K562 (cell line): ENCODE results near the gene PARD6A. TPM values are rescaled to one million over a fixed set of nuclear protein-coding genes. Genes with fewer than 3 reads are reported as not detected.

Experiments used
- ATAC-seq: fragments of 200-7000 bp; cut with Tn5 transposase; 3 replicates; pipeline ENCODE4 v1.9.1; 2020; ENCODE audit warnings: moderate library complexity
- BruUV-seq: library from RNA; stranded (reverse); fragments of 400-500 nt; replicated peaks from 2 replicates; lab custom pipeline; 2021; lab: Mats Ljungman, UMichigan
- CTCF ChIA-PET: fragments of 300-600 bp; formaldehyde crosslinking; extraction: SDS; loops from one replicate; lab custom pipeline; 2021; ENCODE audit warnings: low intra/inter-chr PET ratio; lab: Yijun Ruan, JAX
- POLR2A ChIA-PET: fragments of 300-600, 350-650 bp; sonication (Branson Sonifier 250); formaldehyde crosslinking; extraction: SDS; loops from one replicate; lab custom pipeline; 2021; ENCODE audit warnings: antibody characterized with exemption, inconsistent platforms; lab: Yijun Ruan, JAX
- DNase-seq, 4 experiments: peaks; one replicate each; pipeline versions ENCODE4 v3.0.0 to v3.0.0-alpha.2; 2011 to 2018; ENCODE audit warnings: low spot score in 3 of 4, mixed read lengths in 3 of 4; ENCODE audit errors: extremely low read depth in 1 of 4
- FAIRE-seq: peaks from 2 replicates; lab custom pipeline; 2011; peaks lifted over from hg19 to GRCh38; lab: Jason Lieb, UNC
- H2AFZ ChIP-seq: 2 replicates; pipeline ENCODE4 v1.6.0; 2011; ENCODE audit warnings: low read depth, low read length, control low read depth, inconsistent platforms
- H3K27ac ChIP-seq: fragments of 200-600 bp; 3 replicates; pipeline ENCODE4 v1.8.0; 2011; ENCODE audit warnings: low read depth, mild to moderate bottlenecking, control low read depth, inconsistent platforms, low read length, moderate library complexity, mixed read lengths; ENCODE audit errors: extremely low read depth
- H3K27me3 ChIP-seq, 2 experiments: fragments of 300-600 bp in 1 of 2; 2 replicates in 1 of 2; 3 replicates in 1 of 2; pipeline versions ENCODE4 v1.6.0 to v1.8.0; 2011; ENCODE audit warnings: inconsistent platforms in 2 of 2, low read length in 2 of 2, mild to moderate bottlenecking in 1 of 2, mixed read lengths in 1 of 2, moderate library complexity in 1 of 2; ENCODE audit not compliant: control insufficient read depth in 2 of 2, insufficient read depth in 2 of 2
- H3K36me3 ChIP-seq: fragments of 300-600 bp; 3 replicates; pipeline ENCODE4 v1.8.0; 2011; ENCODE audit warnings: mild to moderate bottlenecking, low read length, inconsistent platforms; ENCODE audit not compliant: control insufficient read depth, insufficient read depth
- H3K4me1 ChIP-seq, 2 experiments: fragments of 200-600 bp in 1 of 2; replicated peaks in 1 of 2; 2 replicates in 1 of 2; 3 replicates in 1 of 2; pipeline versions ENCODE4 v1.5.1 to v1.8.0; 2011; ENCODE audit warnings: inconsistent platforms in 2 of 2, low read length in 2 of 2, mild to moderate bottlenecking in 1 of 2, mixed read lengths in 1 of 2, moderate library complexity in 1 of 2; ENCODE audit not compliant: control insufficient read depth in 2 of 2, insufficient read depth in 2 of 2
- H3K4me2 ChIP-seq: 2 replicates; pipeline ENCODE4 v1.6.1; 2011; ENCODE audit warnings: low read length, control low read depth, inconsistent platforms, mixed read lengths; ENCODE audit not compliant: insufficient read depth
- H3K4me3 ChIP-seq: fragments of 200-600 bp; sonication (generic), shearing (Covaris generic); 2 replicates; pipeline ENCODE4 v1.5.1; 2016; ENCODE audit warnings: control low read depth, inconsistent platforms
- H3K79me2 ChIP-seq: fragments of 200-600 bp; 3 replicates; pipeline ENCODE4 v1.8.0; 2011; ENCODE audit warnings: low read length, inconsistent platforms; ENCODE audit not compliant: control insufficient read depth, insufficient read depth
- H3K9ac ChIP-seq, 2 experiments: 2 replicates each; pipeline versions ENCODE4 v1.6.0 to v1.6.1; 2011; ENCODE audit warnings: low read depth in 2 of 2, low read length in 2 of 2, control low read depth in 1 of 2, inconsistent platforms in 1 of 2, mild to moderate bottlenecking in 1 of 2, mixed read lengths in 1 of 2; ENCODE audit not compliant: insufficient read depth in 1 of 2
- H3K9me1 ChIP-seq: one replicate; pipeline ENCODE4 v1.6.0; 2011; ENCODE audit warnings: inconsistent platforms, mild to moderate bottlenecking, low read length, moderate library complexity; ENCODE audit not compliant: control insufficient read depth, insufficient read depth
- H3K9me3 ChIP-seq: replicated peaks from 2 replicates; pipeline ENCODE4 v1.5.1; 2011; ENCODE audit warnings: low read depth, low read length, inconsistent platforms; ENCODE audit not compliant: control insufficient read depth, insufficient read depth
- H4K20me1 ChIP-seq: replicated peaks from 2 replicates; pipeline ENCODE4 v1.6.1; 2011; ENCODE audit warnings: low read length, inconsistent platforms, mixed read lengths; ENCODE audit not compliant: control insufficient read depth, insufficient read depth
- CBX5 ChIP-seq: IDR thresholded peaks from 2 replicates; pipeline ENCODE4 v1.6.1; 2014; ENCODE audit warnings: low read depth, borderline replicate concordance
- ETV5 ChIP-seq: sonication (generic); formaldehyde crosslinking; IDR thresholded peaks from 2 replicates; pipeline ENCODE4 v1.4.0; 2020; ENCODE audit warnings: low read depth, mild to moderate bottlenecking, missing genetic modification reagents
- FOXO4 ChIP-seq: fragments of 450-650 bp; formaldehyde crosslinking; IDR thresholded peaks from 2 replicates; pipeline ENCODE4 v1.4.0; 2020; ENCODE audit warnings: mild to moderate bottlenecking, moderate library complexity
- HOMEZ ChIP-seq: fragments of 250-450 bp; sonication (Bioruptor Pico); IDR thresholded peaks from 2 replicates; pipeline ENCODE4 v1.4.0; 2020; ENCODE audit warnings: mild to moderate bottlenecking, moderate library complexity
- ILK ChIP-seq: fragments of 450-650 bp; IDR thresholded peaks from 2 replicates; pipeline ENCODE4 v1.6.1; 2016; ENCODE audit warnings: missing genetic modification characterization, low read depth, mild to moderate bottlenecking, missing compliant biosample characterization, moderate library complexity, borderline replicate concordance
- JUN ChIP-seq, 2 experiments: sonication (generic) in 1 of 2; formaldehyde crosslinking in 1 of 2; IDR thresholded peaks; 2 replicates each; pipeline versions ENCODE4 v1.6.1 to v1.8.0; 2012 to 2022; ENCODE audit warnings: borderline replicate concordance in 2 of 2, mild to moderate bottlenecking in 2 of 2, improper control_type of control experiment in 1 of 2, low read depth in 1 of 2, low read length in 1 of 2, missing genetic modification reagents in 1 of 2
- NCOA4 ChIP-seq: fragments of 450-650 bp; IDR thresholded peaks from 2 replicates; pipeline ENCODE4 v1.6.1; 2018; ENCODE audit warnings: mild to moderate bottlenecking; ENCODE audit not compliant: partially characterized antibody
- PATZ1 ChIP-seq: fragments of 250-450 bp; sonication (Bioruptor Pico); IDR thresholded peaks from 2 replicates; pipeline ENCODE4 v1.5.0; 2020; ENCODE audit warnings: mild to moderate bottlenecking, borderline replicate concordance
- RBM14 ChIP-seq: fragments of 200-400 bp; formaldehyde crosslinking; IDR thresholded peaks from 2 replicates; pipeline ENCODE4 v1.6.1; 2018; ENCODE audit warnings: low read depth, mild to moderate bottlenecking, low read length, moderate library complexity, borderline replicate concordance; ENCODE audit not compliant: insufficient read depth
- SMAD3 ChIP-seq: fragments of 450-650 bp; formaldehyde crosslinking; conservative IDR thresholded peaks from 2 replicates; pipeline ENCODE4 v1.4.0; 2020; ENCODE audit warnings: mild to moderate bottlenecking
- ZBED1 ChIP-seq: IDR thresholded peaks from 2 replicates; pipeline ENCODE4 v1.6.1; 2014
- ZBTB12 ChIP-seq: fragments of 250-450 bp; sonication (Bioruptor Pico); IDR thresholded peaks from 2 replicates; pipeline ENCODE4 v1.4.0; 2020
- WGBS: fragments of 100-300 bp; shearing (Covaris generic); methylation state at CpG from one replicate; pipeline ENCODE4 v1.1.6; 2016; ENCODE audit warnings: low coverage, mixed read lengths; ENCODE audit not compliant: insufficient coverage; ENCODE audit errors: missing lambda C conversion rate; 5-methylcytosine and 5-hydroxymethylcytosine counted together
- in situ Hi-C: fragments of 300-500 bp; cut with MboI; formaldehyde crosslinking; loops from 4 replicates; pipeline ENCODE4 v1.15.0; 2018; ENCODE audit warnings: inconsistent platforms, mixed read lengths
- intact Hi-C: fragments of 100-400 bp; cut with micrococcal nuclease; formaldehyde crosslinking; loops from 2 replicates; pipeline ENCODE4 v1.14.2; 2022
- polyA plus RNA-seq, 8 experiments: library from polyadenylated mRNA; depleted of rRNA in 4 of 8; stranded (reverse) in 5 of 8; unstranded in 3 of 8; fragments of >200 nt; fragmentation: Nextera tagmentation in 2 of 8; fragmentation: Illumina TruSeq in 1 of 8; extraction: Ambion mirVana in 2 of 8; extraction: Trizol in 1 of 8; gene quantifications; 2 replicates each; pipeline versions ENCODE4 v1.2.1 to v1.2.3, GENCODE V29; 2011 to 2014; ENCODE audit warnings: inconsistent platforms in 1 of 8, missing spikeins in 1 of 8
- total RNA-seq, 7 experiments: library from RNA; depleted of rRNA in 6 of 7; stranded (reverse); fragments of >200 nt in 6 of 7; fragmentation: Illumina TruSeq in 2 of 7; extraction: Trizol in 2 of 7; gene quantifications; 2 replicates each; pipeline versions ENCODE4 v1.2.1 to v1.2.3, GENCODE V29; 2011 to 2021; ENCODE audit warnings: low replicate concordance in 1 of 7

PARD6A gene
- total and polyA plus RNA-seq, 9 of the 15 experiments (the other 6 are each of a cell fraction or from before 2014, with no cell fraction given), result 0.04 to 2.0 (median 0.44) TPM

GRCh38 chr16:67677712-67678111 is 17.0 kb downstream of the PARD6A start (continued):
- TF ChIP-seq HOMEZ (CRISPR knock-in tag), result no peak
- TF ChIP-seq ETV5, result no peak
- no peak for TF ChIP-seq PATZ1

- Histone ChIP-seq H3K27ac (no peak overlapping the region), H3K4me3 (no peak overlapping the region), H3K9me3 (no peaks in the 10 kb centered on the region), H3K4me1 (peaks cover 0 to 5% of the 10 kb centered on the region in 2 experiments; a peak in 3 of 5 replicates), H4K20me1 (peaks cover 3% of the 10 kb centered on the region; the same call in 1 of the 2 replicates), H3K9me1 (peaks cover 2% of the 10 kb centered on the region), H3K36me3 (peaks cover 14% of the 10 kb centered on the region; the same call in 2 of the 3 replicates), H3K4me2 (no peak overlapping the region), H2AFZ (no peak overlapping the region), H3K27me3 (no peaks in the 10 kb centered on the region), H3K79me2 (no peaks in the 10 kb centered on the region), H3K9ac (no peak overlapping the region)
- POLR2A ChIA-PET, result interaction anchor here (0.6 kb wide), 2 partner anchors 10 to 981 kb away, joined by 4 read pairs; no protein-coding TSS in a partner anchor
- WGBS, result 70% methylated on average over 7 of the region's 12 CpGs
- in situ Hi-C loops, result loop anchor here (10.0 kb wide), 1 partner anchor 366 kb away; no protein-coding TSS in a partner anchor
- intact Hi-C loops, result no loop called here
- CTCF ChIA-PET, result no interaction called here
- DNase-seq (no peak), FAIRE-seq (no peak), ATAC-seq (no peak)
- BruUV-seq, result no TSS peak
- TF ChIP-seq ZBTB12 (CRISPR knock-in tag) (no peak), NCOA4 (no peak), SMAD3 (no peak), ZBED1 (no peak), ILK (tag) (no peak), FOXO4 (CRISPR knock-in tag) (no peak), CBX5 (no peak), RBM14 (no peak), JUN (IDR thresholded peaks at IDR 0.05; ENCODE audit: borderline replicate concordance, low read depth, low read length) (no peak), JUN (CRISPR knock-in tag; IDR thresholded peaks at IDR 0.05; ENCODE audit: borderline replicate concordance) (no peak)
Observed at GRCh38 chr16:67678354-67679023, 17.7 kb downstream of the PARD6A start.
